SK-N-SH (cell line): ENCODE measurements around the gene CLEC19A.

Experiments used
- GABPA ChIP-seq: IDR thresholded peaks from 2 replicates; pipeline ENCODE4 v1.4.0; 2012; ENCODE audit warnings: low read depth, mild to moderate bottlenecking
- JUND ChIP-seq: IDR thresholded peaks from 2 replicates; pipeline ENCODE4 v1.4.0; 2012
- NFIC ChIP-seq: IDR thresholded peaks from 2 replicates; pipeline ENCODE4 v1.4.0; 2012; ENCODE audit warnings: borderline replicate concordance
- RFX5 ChIP-seq: IDR thresholded peaks from 2 replicates; pipeline ENCODE4 v1.6.1; 2012; ENCODE audit warnings: mild to moderate bottlenecking, improper control_type of control experiment, low read length
- SIN3A ChIP-seq: IDR thresholded peaks from 2 replicates; pipeline ENCODE4 v1.6.1; 2012; ENCODE audit warnings: low read depth, mild to moderate bottlenecking, low read length, moderate library complexity, borderline replicate concordance
- TCF12 ChIP-seq: IDR thresholded peaks from 2 replicates; pipeline ENCODE4 v1.4.0; 2012
- TF ChIP-seq, protein P1 (sequence below): fragments of 200-600 bp; sonication (generic); IDR thresholded peaks from 2 replicates; pipeline ENCODE4 v1.6.1; 2017; ENCODE audit warnings: antibody characterized with exemption, mild to moderate bottlenecking, moderate library complexity
- TF ChIP-seq, protein P2 (sequence below): IDR thresholded peaks from 2 replicates; pipeline ENCODE4 v1.4.0; 2012; ENCODE audit warnings: low read depth
- TF ChIP-seq, protein P3 (sequence below): fragments of 150-350 bp; IDR thresholded peaks from 2 replicates; pipeline ENCODE4 v1.6.1; 2016; ENCODE audit warnings: mild to moderate bottlenecking, low read depth, low read length
- TF ChIP-seq, protein P4 (sequence below): IDR thresholded peaks from 2 replicates; pipeline ENCODE4 v1.6.1; 2012; ENCODE audit warnings: mild to moderate bottlenecking, low read depth, low read length, moderate library complexity

DNA sequence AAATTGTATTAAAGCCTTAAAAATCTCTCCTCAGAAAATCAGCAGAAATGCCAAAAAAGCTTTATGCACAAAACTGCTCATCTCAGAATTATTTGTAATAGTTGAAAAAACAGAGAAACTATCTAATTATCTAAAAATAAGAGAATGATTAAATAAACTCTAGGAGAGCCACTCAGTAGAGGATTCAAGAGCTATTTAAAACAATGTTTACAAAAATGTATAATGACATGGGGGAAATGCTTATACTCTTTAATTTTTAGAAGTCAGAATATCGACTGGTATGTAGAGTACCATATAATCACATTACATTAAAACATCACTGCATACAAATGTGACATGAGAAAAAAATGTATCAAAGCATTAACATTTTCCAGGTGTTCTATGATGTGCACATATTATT, 11.9 kb downstream of the CLEC19A start:
- TF ChIP-seq, protein P1, sequence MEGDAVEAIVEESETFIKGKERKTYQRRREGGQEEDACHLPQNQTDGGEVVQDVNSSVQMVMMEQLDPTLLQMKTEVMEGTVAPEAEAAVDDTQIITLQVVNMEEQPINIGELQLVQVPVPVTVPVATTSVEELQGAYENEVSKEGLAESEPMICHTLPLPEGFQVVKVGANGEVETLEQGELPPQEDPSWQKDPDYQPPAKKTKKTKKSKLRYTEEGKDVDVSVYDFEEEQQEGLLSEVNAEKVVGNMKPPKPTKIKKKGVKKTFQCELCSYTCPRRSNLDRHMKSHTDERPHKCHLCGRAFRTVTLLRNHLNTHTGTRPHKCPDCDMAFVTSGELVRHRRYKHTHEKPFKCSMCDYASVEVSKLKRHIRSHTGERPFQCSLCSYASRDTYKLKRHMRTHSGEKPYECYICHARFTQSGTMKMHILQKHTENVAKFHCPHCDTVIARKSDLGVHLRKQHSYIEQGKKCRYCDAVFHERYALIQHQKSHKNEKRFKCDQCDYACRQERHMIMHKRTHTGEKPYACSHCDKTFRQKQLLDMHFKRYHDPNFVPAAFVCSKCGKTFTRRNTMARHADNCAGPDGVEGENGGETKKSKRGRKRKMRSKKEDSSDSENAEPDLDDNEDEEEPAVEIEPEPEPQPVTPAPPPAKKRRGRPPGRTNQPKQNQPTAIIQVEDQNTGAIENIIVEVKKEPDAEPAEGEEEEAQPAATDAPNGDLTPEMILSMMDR: no peak
- TF ChIP-seq RFX5 (no peak), NFIC (no peak), SIN3A (no peak), TCF12 (no peak), JUND (no peak), GABPA (no peak)
- TF ChIP-seq, protein P2, sequence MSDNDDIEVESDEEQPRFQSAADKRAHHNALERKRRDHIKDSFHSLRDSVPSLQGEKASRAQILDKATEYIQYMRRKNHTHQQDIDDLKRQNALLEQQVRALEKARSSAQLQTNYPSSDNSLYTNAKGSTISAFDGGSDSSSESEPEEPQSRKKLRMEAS: no peak
- TF ChIP-seq, protein P3, sequence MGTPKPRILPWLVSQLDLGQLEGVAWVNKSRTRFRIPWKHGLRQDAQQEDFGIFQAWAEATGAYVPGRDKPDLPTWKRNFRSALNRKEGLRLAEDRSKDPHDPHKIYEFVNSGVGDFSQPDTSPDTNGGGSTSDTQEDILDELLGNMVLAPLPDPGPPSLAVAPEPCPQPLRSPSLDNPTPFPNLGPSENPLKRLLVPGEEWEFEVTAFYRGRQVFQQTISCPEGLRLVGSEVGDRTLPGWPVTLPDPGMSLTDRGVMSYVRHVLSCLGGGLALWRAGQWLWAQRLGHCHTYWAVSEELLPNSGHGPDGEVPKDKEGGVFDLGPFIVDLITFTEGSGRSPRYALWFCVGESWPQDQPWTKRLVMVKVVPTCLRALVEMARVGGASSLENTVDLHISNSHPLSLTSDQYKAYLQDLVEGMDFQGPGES: no peak
- TF ChIP-seq, protein P4, sequence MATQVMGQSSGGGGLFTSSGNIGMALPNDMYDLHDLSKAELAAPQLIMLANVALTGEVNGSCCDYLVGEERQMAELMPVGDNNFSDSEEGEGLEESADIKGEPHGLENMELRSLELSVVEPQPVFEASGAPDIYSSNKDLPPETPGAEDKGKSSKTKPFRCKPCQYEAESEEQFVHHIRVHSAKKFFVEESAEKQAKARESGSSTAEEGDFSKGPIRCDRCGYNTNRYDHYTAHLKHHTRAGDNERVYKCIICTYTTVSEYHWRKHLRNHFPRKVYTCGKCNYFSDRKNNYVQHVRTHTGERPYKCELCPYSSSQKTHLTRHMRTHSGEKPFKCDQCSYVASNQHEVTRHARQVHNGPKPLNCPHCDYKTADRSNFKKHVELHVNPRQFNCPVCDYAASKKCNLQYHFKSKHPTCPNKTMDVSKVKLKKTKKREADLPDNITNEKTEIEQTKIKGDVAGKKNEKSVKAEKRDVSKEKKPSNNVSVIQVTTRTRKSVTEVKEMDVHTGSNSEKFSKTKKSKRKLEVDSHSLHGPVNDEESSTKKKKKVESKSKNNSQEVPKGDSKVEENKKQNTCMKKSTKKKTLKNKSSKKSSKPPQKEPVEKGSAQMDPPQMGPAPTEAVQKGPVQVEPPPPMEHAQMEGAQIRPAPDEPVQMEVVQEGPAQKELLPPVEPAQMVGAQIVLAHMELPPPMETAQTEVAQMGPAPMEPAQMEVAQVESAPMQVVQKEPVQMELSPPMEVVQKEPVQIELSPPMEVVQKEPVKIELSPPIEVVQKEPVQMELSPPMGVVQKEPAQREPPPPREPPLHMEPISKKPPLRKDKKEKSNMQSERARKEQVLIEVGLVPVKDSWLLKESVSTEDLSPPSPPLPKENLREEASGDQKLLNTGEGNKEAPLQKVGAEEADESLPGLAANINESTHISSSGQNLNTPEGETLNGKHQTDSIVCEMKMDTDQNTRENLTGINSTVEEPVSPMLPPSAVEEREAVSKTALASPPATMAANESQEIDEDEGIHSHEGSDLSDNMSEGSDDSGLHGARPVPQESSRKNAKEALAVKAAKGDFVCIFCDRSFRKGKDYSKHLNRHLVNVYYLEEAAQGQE: no peak
